Peyer's patch (tissue), 4 donors: Measurements from ENCODE around the gene NEU2. TPM values are rescaled to one million over a fixed set of nuclear protein-coding genes. Genes with fewer than 3 reads are reported as not detected.
A peak's percentile ranks its signal among the peaks of the same experiment; 100 is the strongest.

Source experiments
- DNase-seq, 3 donors: peaks; one replicate each; pipeline ENCODE4 v3.0.0-alpha.2; 2017 to 2019
- H3K27ac ChIP-seq, 4 donors: fragments of 200-600 bp; sonication (generic); one replicate each; pipeline ENCODE4 v1.5.1; 2016 to 2019
- H3K27me3 ChIP-seq, 2 donors: fragments of 200-600 bp; sonication (generic); one replicate each; pipeline ENCODE4 v1.5.1; 2019
- H3K36me3 ChIP-seq, 3 donors: fragments of 200-600 bp; sonication (generic); one replicate each; pipeline ENCODE4 v1.5.1; 2016 to 2019
- H3K4me1 ChIP-seq, 4 donors: fragments of 200-600 bp; sonication (generic); one replicate each; pipeline ENCODE4 v1.5.1; 2016 to 2019
- H3K4me3 ChIP-seq, 4 donors: fragments of 200-600 bp; sonication (generic); 1 replicate in 3 of 4; 2 replicates in 1 of 4; pipeline ENCODE4 v1.5.1; 2016 to 2019; ENCODE audit warnings: mild to moderate bottlenecking in 1 of 4
- H3K9me3 ChIP-seq, 4 donors: fragments of 200-600 bp; sonication (generic); one replicate each; pipeline ENCODE4 v1.5.1; 2016 to 2019; ENCODE audit warnings: mild to moderate bottlenecking in 1 of 4
- CTCF ChIP-seq, 6 experiments: fragments of 450-650 bp in 4 of 6; fragments of 200-600 bp in 2 of 6; sonication (generic) in 1 of 6; IDR thresholded peaks; one replicate each; pipeline ENCODE4 v1.5.1; 2017 to 2019; ENCODE audit warnings: antibody characterized with exemption in 6 of 6, mild to moderate bottlenecking in 3 of 6, moderate library complexity in 1 of 6
- POLR2A ChIP-seq, 2 donors: fragments of 450-650 bp; IDR thresholded peaks; one replicate each; pipeline ENCODE4 v1.5.1; 2017; ENCODE audit warnings: antibody characterized with exemption in 2 of 2, mild to moderate bottlenecking in 2 of 2, moderate library complexity in 2 of 2
- total RNA-seq, 4 donors: library from RNA; depleted of rRNA; stranded (reverse); fragments of >200 nt; gene quantifications; one replicate each; pipeline ENCODE4 v1.1.0, GENCODE V29; 2016

NEU2 gene
- total RNA-seq, 4 donors from 2014 or later, result not detected

- peak overlapping the region in 3 of 4 donors; percentile 68 to 87 (median 78) for H3K27ac ChIP-seq
- H3K36me3 ChIP-seq, result peaks cover 0 to 4% (median 0%) of the 10 kb centered on the region in 3 donors
- no peaks in the 10 kb centered on the region for H3K27me3 ChIP-seq
- H3K4me1 ChIP-seq, result peaks cover 0 to 8% (median 0%) of the 10 kb centered on the region in 4 donors
- peak in 1 of 3 donors; percentile 41 for DNase-seq
- no peak for TF ChIP-seq POLR2A (IDR thresholded peaks at IDR 0.05)
- TF ChIP-seq CTCF (IDR thresholded peaks at IDR 0.05), result no peak
- H3K4me3 ChIP-seq, result peak overlapping the region in 3 of 4 donors; percentile 17 to 57 (median 50)
- H3K9me3 ChIP-seq, result no peaks in the 10 kb centered on the region
Observed at GRCh38 chr2:233011702-233012131, 20.8 kb upstream of the NEU2 start.

GRCh38 chr2:233012301-233012971, 20.0 kb upstream of the NEU2 start:
- peak; percentile 14 to 23 for TF ChIP-seq POLR2A (IDR thresholded peaks at IDR 0.05)
- TF ChIP-seq CTCF (IDR thresholded peaks at IDR 0.05), result peak in 2 of 6 experiments; percentile 17 to 22
- H3K27me3 ChIP-seq, result no peaks in the 10 kb centered on the region
- H3K9me3 ChIP-seq, result no peaks in the 10 kb centered on the region
- H3K36me3 ChIP-seq, result peaks cover 0 to 2% (median 0%) of the 10 kb centered on the region in 3 donors
- peak overlapping the region in 3 of 4 donors; percentile 68 to 87 (median 78) for H3K27ac ChIP-seq
- DNase-seq, result peak in 2 of 3 donors; percentile 68 to 73
- H3K4me1 ChIP-seq, result peaks cover 0 to 8% (median 0%) of the 10 kb centered on the region in 4 donors
- H3K4me3 ChIP-seq, result peak overlapping the region in 3 of 4 donors; percentile 17 to 57 (median 50)

GRCh38 chr2:233013027-233013461, 19.4 kb upstream of the NEU2 start, which contains the start of gene NGEF:
Gene NGEF (minus strand): TSS chr2:233013256. CDS start chr2:232974890, 38,366 bp downstream.
- Histone ChIP-seq H3K36me3 (no peaks in the 10 kb centered on the region), H3K4me3 (peak within 1 kb of the TSS in 3 of 4 donors; percentile 17 to 57 (median 50)), H3K27ac (peak within 1 kb of the TSS in 3 of 4 donors; percentile 68 to 87 (median 78)), H3K4me1 (peaks cover 0 to 8% (median 0%) of the 10 kb centered on the region in 4 donors), H3K9me3 (no peaks in the 10 kb centered on the region), H3K27me3 (no peaks in the 10 kb centered on the region)
- DNase-seq, result peak in 2 of 3 donors; percentile 90 to 91
- TF ChIP-seq POLR2A (IDR thresholded peaks at IDR 0.05) (peak in 1 of 2 donors; percentile 58), CTCF (IDR thresholded peaks at IDR 0.05) (no peak)

- Histone ChIP-seq H3K4me1 (peaks cover 0 to 8% (median 0%) of the 10 kb centered on the region in 4 donors), H3K27ac (peak overlapping the region in 2 of 4 donors; percentile 78 to 87), H3K27me3 (no peaks in the 10 kb centered on the region), H3K36me3 (no peaks in the 10 kb centered on the region), H3K4me3 (no peak overlapping the region), H3K9me3 (no peaks in the 10 kb centered on the region)
- TF ChIP-seq POLR2A (IDR thresholded peaks at IDR 0.05), result no peak
- TF ChIP-seq CTCF (IDR thresholded peaks at IDR 0.05), result no peak
- DNase-seq, result no peak
Observed at GRCh38 chr2:233013650-233014049, 18.8 kb upstream of the NEU2 start.

- Histone ChIP-seq H3K4me1 (peaks cover 0 to 8% (median 0%) of the 10 kb centered on the region in 4 donors), H3K4me3 (no peak overlapping the region), H3K27me3 (no peaks in the 10 kb centered on the region), H3K9me3 (no peaks in the 10 kb centered on the region), H3K36me3 (no peaks in the 10 kb centered on the region), H3K27ac (no peak overlapping the region)
- no peak for DNase-seq
- TF ChIP-seq POLR2A (IDR thresholded peaks at IDR 0.05) (no peak), CTCF (IDR thresholded peaks at IDR 0.05) (no peak)
Observed at GRCh38 chr2:233015019-233015645, 17.3 kb upstream of the NEU2 start.
